ENCODE data around the gene ENTHD1. TPM values are rescaled to one million over a fixed set of nuclear protein-coding genes. Genes with fewer than 3 reads are reported as not detected.

ENTHD1 gene
- total RNA-seq, 4 donors from 2014 or later, result not detected

DNA sequence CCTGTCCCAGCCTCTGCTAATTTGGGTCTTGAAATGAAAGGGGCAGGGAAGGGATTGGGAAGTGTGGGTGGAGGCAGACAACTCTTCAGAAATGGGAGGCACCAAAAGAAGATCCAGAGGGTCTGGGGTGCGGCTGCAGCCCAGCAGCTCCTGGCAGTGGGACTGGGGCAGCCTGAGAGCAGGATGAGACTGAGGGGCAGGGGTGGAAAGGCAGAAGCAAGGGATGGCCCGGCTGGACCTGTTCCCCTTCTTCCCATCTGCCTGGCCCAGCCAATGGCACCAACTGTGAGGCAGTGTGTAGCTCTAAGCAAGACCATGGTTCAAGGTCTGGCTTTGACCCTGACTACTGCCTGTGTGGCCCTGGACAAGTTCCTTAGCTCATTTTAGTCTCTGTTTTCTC lies 160.4 kb downstream of the ENTHD1 start:
- H3K36me3 ChIP-seq, result no peaks in the 10 kb centered on the region
- WGBS, 2 donors, result 82 to 84% methylated on average over 2 of the region's 2 CpGs
- no peaks in the 10 kb centered on the region for H3K9me3 ChIP-seq
- no peaks in the 10 kb centered on the region for H3K4me1 ChIP-seq
- TF ChIP-seq, protein P1, sequence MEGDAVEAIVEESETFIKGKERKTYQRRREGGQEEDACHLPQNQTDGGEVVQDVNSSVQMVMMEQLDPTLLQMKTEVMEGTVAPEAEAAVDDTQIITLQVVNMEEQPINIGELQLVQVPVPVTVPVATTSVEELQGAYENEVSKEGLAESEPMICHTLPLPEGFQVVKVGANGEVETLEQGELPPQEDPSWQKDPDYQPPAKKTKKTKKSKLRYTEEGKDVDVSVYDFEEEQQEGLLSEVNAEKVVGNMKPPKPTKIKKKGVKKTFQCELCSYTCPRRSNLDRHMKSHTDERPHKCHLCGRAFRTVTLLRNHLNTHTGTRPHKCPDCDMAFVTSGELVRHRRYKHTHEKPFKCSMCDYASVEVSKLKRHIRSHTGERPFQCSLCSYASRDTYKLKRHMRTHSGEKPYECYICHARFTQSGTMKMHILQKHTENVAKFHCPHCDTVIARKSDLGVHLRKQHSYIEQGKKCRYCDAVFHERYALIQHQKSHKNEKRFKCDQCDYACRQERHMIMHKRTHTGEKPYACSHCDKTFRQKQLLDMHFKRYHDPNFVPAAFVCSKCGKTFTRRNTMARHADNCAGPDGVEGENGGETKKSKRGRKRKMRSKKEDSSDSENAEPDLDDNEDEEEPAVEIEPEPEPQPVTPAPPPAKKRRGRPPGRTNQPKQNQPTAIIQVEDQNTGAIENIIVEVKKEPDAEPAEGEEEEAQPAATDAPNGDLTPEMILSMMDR (IDR thresholded peaks at IDR 0.05), result no peak
- no peak for TF ChIP-seq POLR2A (IDR thresholded peaks at IDR 0.05)
- peaks cover 0 to 74% (median 0%) of the 10 kb centered on the region in 4 donors for H3K27me3 ChIP-seq
- no peak overlapping the region for H3K4me3 ChIP-seq
- no peak overlapping the region for H3K27ac ChIP-seq
- no peak for DNase-seq
- intact Hi-C loops (cut with DNase I), result no loop called here

DNA sequence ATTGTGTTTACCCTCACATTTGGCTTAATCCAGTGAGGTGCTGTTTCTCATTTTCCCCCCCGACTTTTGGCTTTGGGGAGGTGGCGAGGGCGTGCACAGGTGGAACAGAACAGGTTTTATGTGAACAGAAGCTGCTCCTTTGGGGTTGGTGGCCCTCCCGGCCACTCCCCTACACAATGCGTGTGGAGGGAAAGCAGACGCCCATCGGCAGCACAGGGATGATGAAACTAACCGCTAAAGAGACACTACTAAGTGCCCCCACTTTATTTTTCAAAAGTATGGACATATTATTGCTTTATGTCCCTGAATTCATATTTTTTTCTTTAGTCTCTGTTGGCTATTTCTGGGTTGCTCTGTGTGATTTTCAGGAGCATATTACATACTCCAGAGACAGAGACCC lies 160.9 kb downstream of the ENTHD1 start:
- peaks cover 0 to 71% (median 0%) of the 10 kb centered on the region in 4 donors for H3K27me3 ChIP-seq

DNA sequence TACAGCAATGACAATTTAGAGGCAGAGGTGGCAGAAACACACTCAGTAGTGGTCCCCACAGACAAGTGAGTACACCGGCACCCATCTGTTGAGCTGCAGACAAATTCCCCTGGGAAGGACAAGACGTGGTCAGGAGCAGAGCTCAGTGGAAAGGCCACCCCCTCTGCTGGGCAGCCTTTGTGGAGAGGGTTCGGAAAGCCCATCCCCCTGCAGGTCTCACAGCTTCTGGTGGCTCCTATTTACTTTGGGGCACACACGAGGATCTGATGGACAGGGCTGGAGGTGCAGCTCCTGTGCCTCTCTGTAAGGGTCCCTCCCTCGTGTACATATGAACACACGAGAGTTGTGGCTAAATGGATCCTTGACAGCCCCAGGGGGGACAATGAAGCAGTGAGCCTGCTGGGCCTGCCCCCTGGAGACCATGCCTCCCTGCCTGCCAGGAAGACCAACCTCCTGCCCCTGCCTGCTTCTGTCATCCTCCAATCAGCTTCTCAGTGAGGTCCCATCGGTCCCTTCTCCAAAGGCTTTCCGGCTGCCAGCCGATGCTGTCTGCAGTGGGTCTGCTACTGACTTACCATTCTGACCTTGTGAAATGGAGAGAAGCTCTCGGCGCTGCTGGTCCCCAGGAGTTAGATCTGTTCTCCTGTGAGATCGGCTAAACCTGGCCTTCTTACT lies 161.5 kb downstream of the ENTHD1 start:
- Histone ChIP-seq H3K9me3 (no peaks in the 10 kb centered on the region), H3K36me3 (no peaks in the 10 kb centered on the region), H3K27me3 (peaks cover 0 to 66% (median 0%) of the 10 kb centered on the region in 4 donors), H3K27ac (no peak overlapping the region), H3K4me3 (no peak overlapping the region), H3K4me1 (peaks cover 0 to 7% (median 0%) of the 10 kb centered on the region in 3 donors)
- intact Hi-C loops (cut with DNase I), result no loop called here
- 62 to 66% methylated on average over 11 to 12 of the region's 12 CpGs for WGBS, 2 donors
- no peak for DNase-seq
- no peak for TF ChIP-seq POLR2A (IDR thresholded peaks at IDR 0.05)
- TF ChIP-seq, protein P1 (IDR thresholded peaks at IDR 0.05), result no peak

More for the DNA sequence above, 160.9 kb downstream of the ENTHD1 start:
- no peak for DNase-seq
- intact Hi-C loops (cut with DNase I), result no loop called here
- WGBS, 2 donors, result 57 to 58% methylated on average over 7 of the region's 8 CpGs
- Histone ChIP-seq H3K36me3 (no peaks in the 10 kb centered on the region), H3K4me1 (peaks cover 0 to 2% (median 0%) of the 10 kb centered on the region in 3 donors), H3K9me3 (no peaks in the 10 kb centered on the region), H3K4me3 (no peak overlapping the region), H3K27ac (no peak overlapping the region)
- TF ChIP-seq, protein P1 (IDR thresholded peaks at IDR 0.05), result no peak
- no peak for TF ChIP-seq POLR2A (IDR thresholded peaks at IDR 0.05)

DNA sequence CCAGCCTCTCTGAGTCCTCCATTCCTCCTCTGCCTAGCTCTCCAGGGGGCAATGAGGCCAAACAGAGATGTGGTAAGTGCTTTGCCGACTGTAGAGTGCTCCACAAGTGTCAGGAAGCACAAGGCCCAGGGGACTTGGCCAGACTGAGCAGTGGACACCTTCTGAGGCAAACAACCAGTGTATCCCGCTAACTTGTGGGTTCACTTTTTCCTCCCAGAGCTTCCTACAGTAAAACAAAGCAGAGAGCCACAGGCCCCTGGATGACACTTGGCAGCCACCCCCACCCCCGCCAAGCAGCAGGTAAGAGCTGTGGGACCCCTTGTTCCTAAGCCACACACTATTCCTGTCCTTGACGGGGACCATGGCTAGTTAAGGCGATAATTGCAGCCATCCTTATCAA lies 162.1 kb downstream of the ENTHD1 start:
- no peak for DNase-seq
- no peak overlapping the region for H3K27ac ChIP-seq
- peaks cover 0 to 63% (median 0%) of the 10 kb centered on the region in 4 donors for H3K27me3 ChIP-seq
- WGBS, 2 donors, result 50 to 86% methylated on average over 1 of the region's 5 CpGs
- H3K4me3 ChIP-seq, result no peak overlapping the region
- H3K4me1 ChIP-seq, result peaks cover 0 to 7% (median 0%) of the 10 kb centered on the region in 3 donors
- no peaks in the 10 kb centered on the region for H3K36me3 ChIP-seq
- intact Hi-C loops (cut with DNase I), result no loop called here
- TF ChIP-seq POLR2A (IDR thresholded peaks at IDR 0.05), result no peak
- TF ChIP-seq, protein P1 (IDR thresholded peaks at IDR 0.05), result no peak
- H3K9me3 ChIP-seq, result no peaks in the 10 kb centered on the region

DNA sequence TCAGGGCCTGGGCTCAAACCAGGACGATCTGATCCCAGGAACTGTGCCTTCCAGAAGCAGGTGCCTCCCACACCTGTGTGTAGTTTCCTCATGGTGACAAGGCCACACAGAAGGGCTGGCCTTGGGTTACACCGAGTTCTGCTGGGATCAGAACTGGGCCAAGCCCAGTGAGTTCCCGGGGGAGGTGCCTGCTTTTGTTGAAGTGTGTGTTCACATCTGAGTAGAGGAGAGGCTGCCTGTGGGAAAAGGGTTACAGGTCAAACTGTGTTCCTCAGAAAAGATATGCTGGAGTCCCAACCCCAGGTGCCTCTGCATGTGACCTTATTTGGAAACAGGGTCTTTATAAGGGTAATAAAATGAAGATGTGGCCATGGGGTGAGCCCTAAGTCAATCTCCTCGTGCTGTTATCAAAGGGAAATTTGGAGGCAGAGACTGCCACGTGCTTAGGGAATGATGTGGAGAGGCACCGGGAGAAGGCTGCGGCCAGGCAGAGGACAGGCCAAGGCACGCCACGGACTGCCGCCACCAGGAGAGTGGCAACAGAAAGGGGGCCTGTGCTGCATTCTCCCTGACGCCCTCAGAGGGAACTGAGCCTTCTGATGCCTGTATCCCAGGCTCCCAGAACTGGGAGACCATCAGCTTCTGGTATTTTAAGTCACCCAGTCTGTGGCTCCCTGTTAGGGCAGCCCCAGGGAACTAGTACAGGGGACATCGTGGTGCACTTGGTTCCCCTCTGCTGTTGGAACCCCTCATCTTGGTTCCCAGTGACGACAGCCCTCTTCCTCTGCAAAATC lies 164.2 kb downstream of the ENTHD1 start:
- 70 to 87% methylated on average over 2 to 11 of the region's 13 CpGs for WGBS, 2 donors

More for the DNA sequence above, 164.2 kb downstream of the ENTHD1 start:
- no peak for DNase-seq
- Histone ChIP-seq H3K27me3 (peaks cover 0 to 46% (median 0%) of the 10 kb centered on the region in 4 donors), H3K4me1 (peaks cover 0 to 17% (median 7%) of the 10 kb centered on the region in 3 donors), H3K36me3 (no peaks in the 10 kb centered on the region), H3K4me3 (no peak overlapping the region), H3K27ac (no peak overlapping the region), H3K9me3 (no peaks in the 10 kb centered on the region)
- TF ChIP-seq, protein P1 (IDR thresholded peaks at IDR 0.05), result no peak
- no peak for TF ChIP-seq POLR2A (IDR thresholded peaks at IDR 0.05)
- intact Hi-C loops (cut with DNase I), result no loop called here
